ENCODE results near the gene RAPGEF6.

Gene RAPGEF6

DNA sequence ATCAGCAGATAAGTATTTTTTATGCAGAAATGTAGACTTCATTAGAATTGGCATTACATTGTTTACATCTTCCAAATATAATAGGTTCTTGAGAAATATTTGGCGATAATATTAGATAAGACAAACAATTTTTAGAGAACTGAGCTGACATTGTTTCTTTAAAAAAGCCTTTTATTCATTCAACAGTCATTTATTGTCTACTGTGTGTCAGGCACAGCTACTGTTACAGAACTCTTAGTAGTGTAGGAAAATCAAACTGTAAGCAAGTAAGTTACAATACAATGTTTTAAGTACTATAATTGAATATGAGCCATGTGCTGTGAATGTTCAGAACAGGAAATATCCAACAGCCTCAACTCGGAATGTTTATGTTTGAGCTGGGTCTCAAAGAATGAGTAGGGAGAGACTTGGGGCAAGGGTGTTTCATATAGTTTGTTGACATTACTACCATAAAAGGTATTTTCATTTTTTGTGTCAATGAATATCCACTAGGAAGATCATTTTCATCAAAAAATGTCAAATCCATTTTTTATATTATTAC is 257.2 kb downstream of the RAPGEF6 start:
- no peak for DNase-seq (ENCODE audit: low spot score)
- ChIA-PET POLR2A (ENCODE audit: low non-redundant PET) (no interaction called here), CTCF (interaction anchor here (0.7 kb wide), 1 partner anchor 1370 kb away, joined by 3 read pairs; no protein-coding TSS in a partner anchor)

DNA sequence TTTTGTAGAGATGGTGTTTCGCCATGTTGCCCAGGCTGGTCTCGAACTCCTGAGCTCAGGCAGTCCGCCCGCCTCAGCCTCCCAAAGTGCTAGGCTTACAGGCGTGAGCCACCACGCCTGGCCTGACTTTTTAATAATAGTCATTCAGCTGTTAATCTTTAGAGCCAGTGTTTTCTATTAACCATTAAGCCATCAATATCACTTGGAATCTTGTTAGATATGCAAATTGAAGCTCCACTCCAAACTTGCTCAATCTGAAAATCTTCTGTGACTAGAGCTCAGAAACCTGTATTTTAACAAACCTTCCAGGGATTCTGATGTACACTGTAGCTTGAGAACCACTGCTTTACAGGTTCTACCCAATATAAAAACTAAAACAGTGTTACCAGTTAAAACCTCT is 257.7 kb downstream of the RAPGEF6 start:
- ChIA-PET POLR2A (ENCODE audit: low non-redundant PET) (no interaction called here), CTCF (interaction anchor here (0.7 kb wide), 2 partner anchors 302 to 1369 kb away, joined by 3 to 7 read pairs; no protein-coding TSS in a partner anchor)
- TF ChIP-seq, protein P1, sequence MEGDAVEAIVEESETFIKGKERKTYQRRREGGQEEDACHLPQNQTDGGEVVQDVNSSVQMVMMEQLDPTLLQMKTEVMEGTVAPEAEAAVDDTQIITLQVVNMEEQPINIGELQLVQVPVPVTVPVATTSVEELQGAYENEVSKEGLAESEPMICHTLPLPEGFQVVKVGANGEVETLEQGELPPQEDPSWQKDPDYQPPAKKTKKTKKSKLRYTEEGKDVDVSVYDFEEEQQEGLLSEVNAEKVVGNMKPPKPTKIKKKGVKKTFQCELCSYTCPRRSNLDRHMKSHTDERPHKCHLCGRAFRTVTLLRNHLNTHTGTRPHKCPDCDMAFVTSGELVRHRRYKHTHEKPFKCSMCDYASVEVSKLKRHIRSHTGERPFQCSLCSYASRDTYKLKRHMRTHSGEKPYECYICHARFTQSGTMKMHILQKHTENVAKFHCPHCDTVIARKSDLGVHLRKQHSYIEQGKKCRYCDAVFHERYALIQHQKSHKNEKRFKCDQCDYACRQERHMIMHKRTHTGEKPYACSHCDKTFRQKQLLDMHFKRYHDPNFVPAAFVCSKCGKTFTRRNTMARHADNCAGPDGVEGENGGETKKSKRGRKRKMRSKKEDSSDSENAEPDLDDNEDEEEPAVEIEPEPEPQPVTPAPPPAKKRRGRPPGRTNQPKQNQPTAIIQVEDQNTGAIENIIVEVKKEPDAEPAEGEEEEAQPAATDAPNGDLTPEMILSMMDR (conservative IDR thresholded peaks at IDR 0.05; ENCODE audit: low read depth): no peak
- no peak for DNase-seq (ENCODE audit: low spot score)
- no peak overlapping the region for H3K27ac ChIP-seq

More for the DNA sequence above, 257.2 kb downstream of the RAPGEF6 start:
- TF ChIP-seq, protein P1 (conservative IDR thresholded peaks at IDR 0.05; ENCODE audit: low read depth): no peak
- no peak overlapping the region for H3K27ac ChIP-seq

DNA sequence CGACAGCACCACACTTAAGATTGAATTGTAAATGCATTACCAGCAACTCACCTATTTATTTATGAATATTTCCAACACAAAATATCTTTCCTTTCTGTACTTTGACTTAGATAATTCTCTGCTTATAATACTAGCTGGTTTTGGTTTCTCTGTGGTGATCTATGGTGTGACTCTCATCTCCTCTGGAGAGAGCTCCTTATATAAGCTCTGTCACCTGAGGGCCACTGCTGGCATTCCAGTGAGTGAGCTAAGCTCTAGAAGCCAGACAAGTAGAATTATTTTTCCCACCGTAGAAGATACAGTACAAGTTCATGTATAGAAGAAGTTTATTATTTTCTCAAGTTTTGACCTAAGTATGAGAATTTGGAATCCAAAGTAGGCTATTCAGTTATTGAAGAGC is 259.7 kb downstream of the RAPGEF6 start:
- ChIA-PET POLR2A (ENCODE audit: low non-redundant PET) (no interaction called here), CTCF (interaction anchor here (0.7 kb wide), 1 partner anchor 22 kb away, joined by 5 read pairs; no protein-coding TSS in a partner anchor)
- DNase-seq (ENCODE audit: low spot score): no peak
- no peak overlapping the region for H3K27ac ChIP-seq
- TF ChIP-seq, protein P1 (conservative IDR thresholded peaks at IDR 0.05; ENCODE audit: low read depth): no peak

Data from RWPE1 (cell line).